Epithelial cell of esophagus (primary cell): ENCODE measurements around the gene SLC22A14.

Source experiments
- DNase-seq: peaks from one replicate; pipeline ENCODE4 v3.0.0; 2010; ENCODE audit warnings: low read depth
- H3K4me3 ChIP-seq: 2 replicates; pipeline ENCODE4 v1.5.1; 2011; ENCODE audit warnings: mild to moderate bottlenecking, low read length, control low read depth
- TF ChIP-seq, protein P1 (sequence below): IDR thresholded peaks from 2 replicates; pipeline ENCODE4 v1.5.1; 2011; ENCODE audit warnings: low read depth, mild to moderate bottlenecking, low read length, control low read depth, inconsistent platforms; ENCODE audit not compliant: insufficient read depth; ENCODE audit errors: missing control alignments

The SLC22A14 gene

DNA sequence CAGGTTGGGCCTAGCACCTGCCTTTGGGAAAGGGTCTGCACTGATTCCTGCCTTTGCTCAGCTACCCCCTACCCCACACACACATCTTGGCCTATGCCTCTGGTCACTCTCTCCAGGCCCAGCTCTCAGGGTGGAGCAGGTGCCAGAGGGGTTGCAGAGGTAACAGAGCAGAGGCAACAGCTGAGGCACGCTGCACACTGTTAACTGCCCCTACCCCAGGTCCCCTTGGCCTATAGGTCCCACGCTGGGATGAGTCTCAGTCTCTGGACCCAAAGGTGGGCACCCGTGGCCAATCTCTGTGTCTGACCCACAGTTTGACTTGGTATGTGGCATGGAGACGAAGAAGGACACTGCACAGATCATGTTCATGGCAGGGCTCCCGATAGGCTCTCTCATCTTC lies 24.8 kb downstream of the SLC22A14 start:
- TF ChIP-seq, protein P1, sequence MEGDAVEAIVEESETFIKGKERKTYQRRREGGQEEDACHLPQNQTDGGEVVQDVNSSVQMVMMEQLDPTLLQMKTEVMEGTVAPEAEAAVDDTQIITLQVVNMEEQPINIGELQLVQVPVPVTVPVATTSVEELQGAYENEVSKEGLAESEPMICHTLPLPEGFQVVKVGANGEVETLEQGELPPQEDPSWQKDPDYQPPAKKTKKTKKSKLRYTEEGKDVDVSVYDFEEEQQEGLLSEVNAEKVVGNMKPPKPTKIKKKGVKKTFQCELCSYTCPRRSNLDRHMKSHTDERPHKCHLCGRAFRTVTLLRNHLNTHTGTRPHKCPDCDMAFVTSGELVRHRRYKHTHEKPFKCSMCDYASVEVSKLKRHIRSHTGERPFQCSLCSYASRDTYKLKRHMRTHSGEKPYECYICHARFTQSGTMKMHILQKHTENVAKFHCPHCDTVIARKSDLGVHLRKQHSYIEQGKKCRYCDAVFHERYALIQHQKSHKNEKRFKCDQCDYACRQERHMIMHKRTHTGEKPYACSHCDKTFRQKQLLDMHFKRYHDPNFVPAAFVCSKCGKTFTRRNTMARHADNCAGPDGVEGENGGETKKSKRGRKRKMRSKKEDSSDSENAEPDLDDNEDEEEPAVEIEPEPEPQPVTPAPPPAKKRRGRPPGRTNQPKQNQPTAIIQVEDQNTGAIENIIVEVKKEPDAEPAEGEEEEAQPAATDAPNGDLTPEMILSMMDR, result no peak
- no peak for DNase-seq
- no peak overlapping the region for H3K4me3 ChIP-seq

DNA sequence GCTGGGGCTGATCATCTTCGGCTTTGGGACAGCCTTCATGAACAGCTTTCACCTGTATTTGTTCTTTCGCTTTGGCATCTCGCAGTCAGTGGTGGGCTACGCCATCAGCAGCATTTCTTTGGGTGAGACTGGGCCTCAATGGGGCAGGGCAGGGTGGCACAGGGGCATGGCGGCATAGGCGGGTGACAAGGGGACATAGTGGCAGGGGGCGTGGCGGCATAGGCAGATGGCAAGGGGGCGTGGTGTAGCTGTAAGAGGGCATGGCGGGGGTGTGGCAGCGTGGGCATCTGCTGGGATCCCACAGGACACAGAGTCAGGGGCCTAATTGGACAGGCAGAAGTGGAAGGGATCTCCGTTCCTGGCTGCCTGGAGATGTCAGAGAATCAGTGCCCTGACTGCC lies 25.5 kb downstream of the SLC22A14 start:
- TF ChIP-seq, protein P1, result no peak
- no peak for DNase-seq
- no peak overlapping the region for H3K4me3 ChIP-seq

DNA sequence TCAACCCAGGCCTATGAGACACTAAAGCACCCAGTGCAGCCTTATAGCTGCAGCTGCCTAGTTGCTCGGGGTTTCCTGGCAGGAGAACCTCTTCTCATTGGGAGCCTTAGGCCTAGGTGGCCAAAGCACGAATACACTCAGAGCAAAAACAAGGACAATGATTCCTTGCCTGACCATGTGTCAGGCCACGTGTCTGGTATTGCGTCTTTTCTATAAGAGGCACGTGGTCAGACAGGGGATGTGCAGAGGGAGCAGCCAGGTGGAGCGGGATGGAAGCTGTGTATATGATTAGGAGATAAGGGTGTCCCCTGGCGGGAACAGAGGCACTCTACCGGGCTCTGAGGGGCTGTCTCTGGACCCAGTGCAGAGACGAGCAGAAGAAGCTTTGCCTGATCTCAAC lies 26.4 kb downstream of the SLC22A14 start:
- no peak for DNase-seq
- TF ChIP-seq, protein P1, result no peak
- no peak overlapping the region for H3K4me3 ChIP-seq

DNA sequence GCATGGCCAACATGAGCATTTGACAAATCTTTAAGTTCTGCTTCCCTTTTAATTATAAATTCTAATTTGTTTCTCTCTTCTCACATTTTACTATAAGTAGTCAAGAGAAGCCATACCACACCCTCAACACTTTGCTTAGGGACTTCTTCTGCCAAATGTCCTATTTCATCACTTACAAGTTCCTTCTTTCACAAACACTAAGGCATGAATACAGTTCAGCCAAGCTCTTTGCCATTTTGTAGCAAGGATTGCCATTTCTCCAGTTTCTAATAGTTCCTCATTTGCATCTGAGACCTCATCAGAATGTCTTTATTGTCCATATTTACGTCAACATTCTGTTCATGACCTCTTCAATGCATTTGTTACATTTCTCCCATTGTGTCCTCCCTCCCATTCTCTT lies 29.4 kb downstream of the SLC22A14 start:
- TF ChIP-seq, protein P1, result no peak
- H3K4me3 ChIP-seq, result no peak overlapping the region
- no peak for DNase-seq

DNA sequence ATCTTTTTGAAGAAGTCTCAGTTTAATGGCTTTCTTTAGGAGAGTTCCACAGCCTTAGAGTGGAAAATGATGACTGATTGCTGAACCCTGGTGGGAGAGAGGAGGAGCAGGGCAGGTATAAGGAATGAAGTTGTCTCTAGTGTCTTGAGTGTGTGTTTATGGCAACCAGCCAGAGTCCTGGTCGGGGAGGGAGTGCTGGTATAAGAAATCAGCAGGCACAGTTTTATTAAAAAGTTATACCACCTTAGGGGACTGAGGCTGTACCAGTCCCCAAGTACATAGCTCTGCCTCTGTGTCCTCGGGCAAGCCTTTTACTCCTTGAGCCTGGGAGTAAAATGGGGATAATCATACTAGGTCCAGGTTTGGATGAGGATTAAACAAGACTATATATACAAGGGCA lies 29.8 kb downstream of the SLC22A14 start:
- TF ChIP-seq, protein P1, result no peak
- DNase-seq, result no peak

DNA sequence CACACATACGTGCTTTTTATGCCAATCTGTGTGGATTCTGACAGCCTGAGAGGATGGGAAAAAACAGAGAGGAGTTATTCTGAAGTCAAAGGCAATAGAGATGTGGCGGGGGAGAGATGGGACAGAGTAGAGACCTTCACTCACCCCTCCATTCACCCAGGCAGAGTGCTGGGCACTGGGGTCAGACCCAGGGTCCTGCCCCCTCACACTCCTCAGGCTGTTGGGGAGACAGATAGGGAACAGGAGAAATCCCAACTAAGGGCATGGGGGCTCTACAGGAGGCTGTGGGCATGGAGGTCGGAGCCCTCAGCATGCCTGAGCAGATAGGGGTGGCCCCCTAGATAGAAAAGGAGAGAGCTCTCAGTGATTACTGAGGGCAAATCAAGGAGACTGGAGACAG lies 30.3 kb downstream of the SLC22A14 start:
- no peak for DNase-seq

More for the DNA sequence above, 29.8 kb downstream of the SLC22A14 start:
- no peak overlapping the region for H3K4me3 ChIP-seq

DNA sequence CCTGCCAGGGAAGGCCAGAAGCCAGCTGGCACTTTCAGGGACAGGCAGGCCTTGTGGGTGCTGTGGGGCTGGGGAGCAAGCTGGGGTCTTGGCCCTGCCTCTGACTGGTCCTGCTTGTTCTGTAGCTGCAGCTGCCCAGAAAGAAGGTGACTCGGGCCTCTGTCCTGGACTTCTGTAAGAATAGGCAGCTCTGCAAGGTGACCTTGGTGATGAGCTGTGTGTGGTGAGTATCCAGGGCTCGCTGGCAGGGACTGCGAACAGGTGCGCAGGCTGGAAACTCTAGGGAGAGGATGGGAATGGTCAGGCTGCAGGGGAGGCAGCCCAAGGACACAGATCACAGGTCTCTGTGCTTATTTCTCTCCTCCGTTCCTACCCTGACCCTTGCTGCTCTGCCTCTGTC lies 31.2 kb downstream of the SLC22A14 start:
- TF ChIP-seq, protein P1, result no peak
- DNase-seq, result no peak
- H3K4me3 ChIP-seq, result no peak overlapping the region

More for the DNA sequence above, 30.3 kb downstream of the SLC22A14 start:
- TF ChIP-seq, protein P1, result no peak
- H3K4me3 ChIP-seq, result no peak overlapping the region
